Nucleus accumbens (tissue), 56 donors: ENCODE data around the gene WAC.

Experiments used
- DNase-seq, 56 donors: peaks; one replicate each; lab custom pipeline; 2025; lab: John Stamatoyannopoulos, UW

The WAC gene

DNA sequence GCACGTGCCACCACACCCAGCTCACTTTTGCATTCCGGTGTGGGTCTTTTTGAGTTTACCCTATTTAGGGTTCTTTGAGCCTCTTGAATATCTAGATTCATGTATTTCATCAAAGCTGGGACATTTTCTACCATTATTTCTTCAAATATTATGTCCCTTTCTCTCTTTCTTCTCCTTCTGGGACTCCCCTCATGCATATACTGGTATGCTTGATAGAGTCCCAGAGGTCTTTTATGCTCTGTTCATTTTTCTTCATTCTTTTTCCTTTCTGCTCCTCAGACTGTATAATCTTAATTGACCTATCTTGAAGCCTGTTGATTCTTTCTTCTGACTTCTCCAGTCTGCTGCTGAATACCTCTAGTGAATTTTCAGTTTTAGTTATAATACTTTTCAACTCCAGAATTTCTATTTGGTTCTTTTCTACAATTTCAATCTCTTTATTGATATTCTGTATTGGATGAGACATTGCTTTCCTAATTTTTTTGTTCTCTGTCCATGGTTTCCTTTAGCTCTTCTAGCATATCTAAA is 9.1 kb upstream of the WAC start:
- DNase-seq = no peak

DNA sequence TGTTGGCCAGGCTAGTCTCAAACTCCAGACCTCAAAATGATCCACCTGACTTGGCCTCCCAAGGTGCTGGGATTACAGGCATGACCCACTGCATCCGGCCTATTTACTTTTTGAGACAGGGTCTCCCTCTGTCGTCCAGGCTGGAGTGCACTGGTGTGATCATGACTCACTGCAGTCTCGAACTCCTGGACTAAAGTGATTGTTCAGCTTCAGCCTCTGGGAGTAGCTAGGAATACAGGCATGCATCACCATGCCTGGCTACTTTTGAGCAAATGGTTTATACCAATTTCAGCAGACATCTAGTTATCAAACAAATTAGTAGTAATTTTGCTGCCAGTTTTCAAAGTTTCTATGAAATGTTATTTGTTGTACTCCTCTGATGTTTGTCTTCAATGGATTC is 2.2 kb upstream of the WAC start:
- DNase-seq = no peak

DNA sequence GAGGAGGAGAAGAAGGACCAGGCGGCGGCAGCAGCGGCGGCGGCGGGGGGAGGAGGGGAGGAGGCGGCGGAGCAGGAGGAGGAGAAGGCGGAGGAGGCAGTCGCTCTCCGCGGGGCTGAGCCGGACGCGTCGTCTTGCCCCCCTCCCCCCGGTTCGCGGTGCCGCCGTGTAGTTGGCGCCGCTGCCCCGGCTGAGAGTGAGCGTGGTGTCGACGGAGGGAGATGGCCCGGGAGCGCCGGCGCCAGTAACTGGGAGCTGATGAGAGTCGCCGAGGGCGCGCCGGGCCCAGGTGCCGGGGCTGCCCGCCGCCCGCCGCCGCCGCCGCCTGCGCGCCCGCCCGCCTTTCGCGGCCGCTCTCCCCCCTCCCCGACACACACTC is 257 bp downstream of the WAC start:
- DNase-seq = no peak

DNA sequence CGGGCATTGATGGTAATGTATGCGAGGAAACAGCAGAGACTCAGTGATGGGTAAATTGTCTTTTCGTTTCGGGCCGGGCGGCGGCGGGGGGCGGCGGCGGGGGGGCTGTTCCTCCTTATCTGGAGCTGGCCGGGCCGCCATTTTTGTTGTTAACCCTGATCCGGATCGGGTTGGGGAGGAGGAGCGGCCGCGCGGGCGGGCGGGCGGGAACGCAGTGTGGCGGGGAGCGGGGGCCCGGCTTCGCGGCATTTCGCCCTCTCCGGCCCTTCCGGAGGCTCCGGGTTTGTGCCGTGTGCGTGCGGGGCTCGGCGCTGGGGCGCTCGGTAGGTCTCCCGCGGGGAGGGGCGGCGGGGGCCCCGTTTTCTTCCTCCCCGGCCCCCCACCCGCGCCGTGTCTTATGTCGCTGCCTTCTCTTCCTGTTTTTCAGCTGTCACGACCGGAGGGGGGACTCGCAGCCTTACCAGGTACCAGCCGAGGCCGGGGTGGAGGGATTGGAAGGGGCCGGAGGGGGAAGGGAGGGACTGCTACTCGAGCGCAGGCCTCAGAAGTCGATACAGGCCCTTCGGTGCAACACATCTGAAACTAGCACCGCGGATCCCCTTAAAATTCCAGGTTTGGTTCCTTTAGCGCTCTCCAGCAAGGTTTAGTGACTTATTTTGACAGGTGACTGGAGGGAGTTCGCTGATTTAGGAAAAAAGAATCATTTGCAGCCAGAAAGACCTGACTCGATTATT is 820 bp downstream of the WAC start:
- DNase-seq = peak in 53 of 56 donors; percentile 4 to 82 (median 55)

DNA sequence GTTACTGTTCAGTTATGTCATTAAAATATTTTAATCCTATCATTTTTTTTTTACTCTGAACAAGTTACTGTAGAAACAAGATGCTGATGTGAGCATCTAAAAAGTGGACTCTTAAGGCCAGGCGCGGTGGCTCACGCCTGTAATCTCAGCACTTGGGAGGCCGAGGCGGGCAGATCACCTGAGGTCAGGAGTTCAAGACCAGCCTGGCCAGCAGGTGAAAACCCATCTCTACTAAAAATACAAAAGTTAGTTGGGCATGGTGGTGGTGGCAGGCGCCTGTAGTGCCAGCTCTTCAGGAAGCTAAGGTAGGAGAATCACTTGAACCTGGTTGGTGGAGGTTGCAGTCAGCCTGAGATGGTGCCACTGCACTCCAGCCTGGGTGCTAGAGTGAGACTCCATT is 2.9 kb downstream of the WAC start:
- no peak for DNase-seq

DNA sequence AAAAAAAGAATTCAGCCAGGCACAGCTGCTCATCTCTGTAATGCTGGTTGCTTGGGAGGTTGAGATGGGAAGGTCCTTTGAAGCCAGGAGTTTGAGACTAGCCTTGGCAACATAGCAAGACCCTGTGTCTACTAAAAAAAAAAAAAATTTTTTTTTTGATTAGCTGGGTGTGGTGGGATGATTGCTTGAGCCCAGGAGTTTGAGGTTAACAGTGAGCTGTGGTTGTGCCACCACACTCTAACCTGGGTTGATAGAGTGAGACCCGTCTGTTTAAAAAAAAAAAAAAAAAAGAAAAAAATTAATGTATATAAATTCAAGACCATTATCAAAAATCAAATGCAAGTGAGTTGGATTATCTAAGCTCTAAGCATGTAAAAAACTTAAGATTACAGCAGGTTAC is 5.7 kb downstream of the WAC start:
- no peak for DNase-seq

DNA sequence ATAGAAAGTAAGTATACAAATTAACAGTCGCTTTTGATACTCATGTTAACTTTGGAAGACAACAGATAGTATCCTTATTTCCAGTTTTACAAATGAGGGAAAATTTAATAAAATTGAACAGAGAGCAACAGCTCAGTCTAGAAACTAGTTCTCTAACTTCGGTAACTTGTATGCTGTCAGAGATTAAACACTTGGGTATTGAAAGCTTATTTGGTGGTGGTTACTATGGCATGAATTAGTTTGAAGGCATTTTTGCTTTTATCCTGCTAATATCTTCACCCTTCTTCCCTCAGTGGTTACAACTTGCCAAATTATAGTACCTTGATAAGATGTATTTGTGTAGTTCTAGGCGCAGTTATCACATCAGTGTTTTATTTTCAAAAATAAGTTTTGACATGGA is 7.2 kb downstream of the WAC start:
- no peak for DNase-seq

DNA sequence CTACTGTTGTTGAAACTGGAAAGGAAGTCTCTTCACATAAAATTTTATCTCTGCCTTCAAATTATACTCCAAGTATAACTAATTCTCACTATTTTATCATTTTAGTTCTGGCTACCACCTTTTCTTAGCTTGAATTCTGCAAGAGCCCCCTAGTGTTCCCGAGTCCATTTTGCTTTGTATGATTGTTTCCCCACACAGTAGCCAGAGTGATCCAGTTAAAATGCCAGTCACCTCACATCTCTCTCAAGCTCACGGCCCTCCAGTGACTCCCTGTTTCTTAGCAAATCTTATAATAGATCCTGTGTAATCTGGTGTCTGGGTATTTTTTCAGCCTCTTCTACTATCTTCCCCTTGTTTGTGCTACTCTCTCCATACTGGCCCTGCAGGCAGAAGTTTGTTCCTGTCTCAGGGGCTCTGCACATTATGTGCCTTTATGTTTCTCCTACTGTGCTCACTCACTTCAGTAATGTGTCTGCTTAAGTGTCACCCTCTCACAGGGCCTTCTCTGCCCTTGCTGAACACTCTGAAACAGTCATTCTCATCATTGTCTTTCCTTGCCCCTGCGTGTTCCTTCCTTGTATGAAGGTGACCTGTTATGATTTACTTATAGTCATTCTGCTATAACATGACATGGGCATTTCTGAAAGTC is 8.9 kb downstream of the WAC start:
- DNase-seq = no peak

DNA sequence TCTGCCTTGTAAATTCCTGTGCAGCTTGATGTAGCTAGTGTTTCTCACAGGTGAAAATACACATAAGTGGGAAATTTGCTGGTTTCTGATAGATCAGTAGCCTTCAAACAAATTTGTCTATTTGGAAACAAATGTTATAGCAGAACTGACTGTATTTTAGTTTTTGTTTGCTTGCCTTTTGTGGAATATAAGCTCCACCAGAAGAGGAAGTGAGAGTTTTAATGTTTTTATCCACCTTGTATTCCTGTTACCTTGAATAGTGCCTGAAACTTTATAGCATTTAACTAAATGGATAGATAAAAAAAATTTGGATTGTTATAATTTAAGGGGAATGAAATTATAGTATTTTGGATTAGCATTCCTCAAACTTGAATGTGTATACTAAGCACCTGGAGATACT is 9.8 kb downstream of the WAC start:
- no peak for DNase-seq

DNA sequence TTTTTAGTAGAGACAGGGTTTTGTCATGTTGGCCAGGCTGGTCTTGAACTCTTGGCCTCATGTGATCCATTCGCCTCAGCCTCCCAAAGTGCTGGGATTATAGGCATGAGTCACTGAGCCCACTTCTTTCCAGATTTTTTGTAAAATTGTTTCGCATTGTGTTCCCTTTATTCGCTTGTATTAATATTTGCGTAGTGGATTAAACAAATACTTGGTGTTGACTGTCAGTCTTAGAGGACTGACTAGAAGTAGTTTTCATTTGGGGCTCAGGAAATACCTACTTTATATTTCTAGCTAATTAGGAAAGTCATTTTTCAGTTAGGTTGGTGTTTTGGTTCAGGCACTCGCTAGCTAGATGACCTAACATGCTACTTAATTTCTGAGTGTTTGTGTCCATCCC is 11.1 kb downstream of the WAC start:
- no peak for DNase-seq

DNA sequence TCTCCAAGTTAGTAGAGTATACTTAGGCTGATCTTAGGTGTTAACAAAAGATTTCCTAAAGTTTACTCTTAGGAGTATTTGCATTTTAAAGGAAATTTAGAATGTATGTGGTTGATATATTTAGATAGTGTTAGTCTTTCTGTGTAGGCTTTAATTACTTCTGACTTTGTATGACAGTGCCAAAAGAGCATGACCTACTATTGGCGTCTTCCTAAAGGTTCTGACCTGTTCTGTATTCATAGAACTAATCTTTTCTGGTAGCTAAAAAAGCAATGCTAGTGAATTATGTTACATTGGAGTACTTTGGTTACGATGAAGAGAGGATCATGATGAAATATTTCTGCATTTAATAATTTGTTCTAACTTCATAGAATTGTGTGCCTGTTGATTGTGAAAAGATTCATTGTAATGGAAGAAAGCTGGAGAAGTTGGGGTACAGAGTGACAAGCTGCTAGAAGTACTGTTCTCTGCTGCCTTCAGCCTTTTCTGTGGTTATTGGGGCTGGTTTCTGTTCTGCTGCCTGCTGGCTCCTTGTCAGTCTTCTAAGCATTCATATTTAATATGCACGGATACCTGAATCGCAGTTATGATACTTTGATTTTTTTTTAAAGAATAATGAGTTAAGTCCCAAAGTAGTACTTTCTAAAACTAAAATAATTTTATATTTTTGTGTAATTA is 13.2 kb downstream of the WAC start:
- DNase-seq = no peak

DNA sequence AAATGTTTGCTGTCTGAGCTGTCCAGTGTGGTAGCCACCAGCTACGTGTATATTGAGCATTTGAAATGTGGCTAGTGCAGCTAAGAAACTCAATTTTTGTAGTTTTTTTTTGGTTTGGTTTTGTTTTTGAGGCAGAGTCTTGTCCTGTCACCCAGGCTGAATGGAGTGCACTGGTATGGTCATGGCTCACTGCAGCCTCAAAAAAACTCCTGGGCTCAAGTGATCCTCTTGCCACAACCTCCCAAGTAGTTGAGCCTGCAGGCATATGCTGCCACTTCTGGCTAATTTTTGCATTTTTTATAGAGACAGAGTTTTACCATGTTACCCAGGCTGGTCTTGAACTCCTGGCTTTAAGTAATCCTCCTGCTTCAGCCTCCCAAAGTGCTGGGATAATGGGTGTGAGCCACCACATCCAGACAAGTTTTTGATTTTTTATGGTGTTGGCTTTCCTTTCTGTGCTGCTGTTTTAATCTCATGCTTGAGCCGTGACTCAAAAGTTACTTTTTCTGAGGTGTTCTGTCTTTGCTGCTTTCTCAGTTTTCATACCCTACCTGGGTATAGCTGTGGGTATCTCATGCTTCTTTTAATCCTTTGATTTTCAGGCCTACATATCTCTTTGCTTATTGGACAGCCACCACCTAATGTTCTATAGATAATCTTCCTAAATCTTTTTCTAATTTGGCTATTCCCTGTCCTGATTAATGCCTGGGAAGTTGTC is 16.0 kb downstream of the WAC start:
- no peak for DNase-seq

DNA sequence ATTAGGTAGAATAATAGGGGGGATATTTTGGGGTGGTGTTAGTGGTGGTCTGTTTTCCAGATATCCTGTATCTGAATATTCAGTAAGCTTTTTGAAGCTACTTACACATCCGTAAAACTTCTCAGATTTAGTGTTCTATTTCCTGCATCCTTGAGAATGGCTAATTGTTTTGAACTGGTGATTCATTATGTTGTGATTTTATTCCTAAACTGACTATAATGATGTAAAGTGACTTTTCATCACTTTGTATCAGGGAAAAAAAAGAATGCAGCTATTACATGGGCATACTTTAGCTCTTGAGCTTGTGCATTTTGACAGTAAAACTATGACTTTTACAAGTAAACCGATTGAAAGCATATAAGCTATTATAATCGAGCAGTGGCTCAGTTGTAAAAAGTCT is 18.2 kb downstream of the WAC start:
- no peak for DNase-seq

DNA sequence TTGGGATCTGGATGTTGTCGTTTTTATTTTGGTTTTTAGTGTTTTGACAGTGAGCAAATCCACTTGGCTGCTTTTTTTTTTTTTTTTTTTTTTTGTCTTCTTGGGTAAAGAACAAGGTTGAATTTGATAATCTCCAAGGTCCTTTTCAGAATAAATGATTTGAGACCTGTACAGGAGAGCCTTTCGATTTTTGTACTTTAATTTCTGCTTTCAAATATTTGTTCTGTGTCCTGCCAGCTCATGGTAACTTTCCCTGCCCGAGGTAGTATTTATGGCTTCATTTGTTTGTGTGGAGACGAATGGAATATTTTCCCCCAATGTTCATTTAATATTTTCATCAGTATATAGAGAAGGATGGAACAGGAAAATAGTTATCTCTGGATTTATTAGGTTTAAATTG is 19.9 kb downstream of the WAC start:
- no peak for DNase-seq

DNA sequence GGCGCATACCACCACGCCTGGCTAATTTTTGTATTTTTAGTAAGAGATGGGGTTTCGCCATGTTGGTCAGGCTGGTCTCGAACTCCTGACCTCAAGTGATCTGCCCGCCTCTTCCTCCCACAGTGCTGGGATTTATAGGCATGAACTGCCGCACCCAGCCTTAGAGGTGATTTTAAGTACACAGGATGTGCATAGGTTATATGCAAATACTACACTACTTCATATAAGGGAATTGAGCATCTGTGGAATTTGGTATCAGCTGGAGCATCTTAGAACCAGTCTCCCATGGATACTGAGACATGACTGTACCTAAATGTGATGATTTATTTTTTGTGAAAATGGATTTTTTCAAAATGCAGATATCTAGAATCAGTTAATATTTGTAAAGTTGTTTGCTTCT is 21.1 kb downstream of the WAC start:
- no peak for DNase-seq

DNA sequence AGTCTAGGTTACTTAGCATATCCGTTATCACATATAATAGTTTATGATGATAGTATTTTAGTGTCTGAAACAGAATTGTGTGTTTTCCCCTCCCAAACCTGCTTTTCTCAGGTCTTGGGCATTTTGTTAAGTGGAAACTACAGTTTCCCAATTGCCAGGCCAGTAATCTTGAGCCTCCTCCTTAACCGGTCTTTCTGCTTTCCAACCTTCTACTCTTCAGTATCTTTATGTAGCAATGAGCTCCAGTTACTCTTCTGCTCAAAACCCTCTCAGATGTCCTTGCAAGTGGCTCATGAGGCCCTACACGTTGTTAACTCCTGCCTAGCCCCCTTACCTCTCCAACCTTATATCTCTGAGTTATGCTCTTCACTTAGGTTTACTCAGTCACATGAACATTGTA is 22.0 kb downstream of the WAC start:
- no peak for DNase-seq

DNA sequence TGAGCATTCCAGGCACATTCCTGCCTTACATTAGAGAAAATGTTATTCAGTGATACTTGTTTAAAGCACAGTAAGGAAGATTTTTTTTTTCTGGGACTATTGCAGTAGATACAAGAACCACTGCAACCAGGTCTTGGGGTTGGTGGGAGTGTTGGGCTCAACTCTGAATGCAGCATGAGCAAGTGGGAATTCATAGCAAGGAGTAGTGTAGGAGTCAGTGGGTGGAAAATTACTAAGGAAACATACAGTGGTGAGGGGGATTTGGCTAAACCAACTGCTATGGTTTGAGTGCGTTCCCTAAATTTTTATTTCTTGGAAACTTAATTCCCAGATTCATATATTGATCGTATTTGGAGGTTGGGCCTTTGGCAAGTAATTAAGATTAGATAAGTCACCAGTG is 22.4 kb downstream of the WAC start:
- no peak for DNase-seq

DNA sequence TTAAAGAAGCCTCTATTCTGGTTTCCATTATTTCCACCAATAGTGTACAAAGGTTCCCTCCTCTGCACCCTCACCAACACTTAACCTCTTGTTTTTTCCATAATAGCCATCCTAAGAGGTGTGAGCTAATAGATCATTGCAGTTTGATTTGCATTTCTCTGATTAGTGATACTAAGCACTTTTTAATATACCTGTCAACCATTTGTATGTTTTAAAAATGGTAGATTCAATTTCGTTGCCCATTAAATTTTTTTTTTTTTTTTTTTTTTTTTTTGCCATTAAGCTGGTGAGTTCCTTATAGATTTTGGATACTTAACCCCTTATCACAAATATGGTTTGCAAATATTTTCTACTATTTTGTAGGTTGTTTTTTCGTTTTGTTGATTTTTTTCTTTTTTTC is 23.2 kb downstream of the WAC start:
- DNase-seq = no peak

DNA sequence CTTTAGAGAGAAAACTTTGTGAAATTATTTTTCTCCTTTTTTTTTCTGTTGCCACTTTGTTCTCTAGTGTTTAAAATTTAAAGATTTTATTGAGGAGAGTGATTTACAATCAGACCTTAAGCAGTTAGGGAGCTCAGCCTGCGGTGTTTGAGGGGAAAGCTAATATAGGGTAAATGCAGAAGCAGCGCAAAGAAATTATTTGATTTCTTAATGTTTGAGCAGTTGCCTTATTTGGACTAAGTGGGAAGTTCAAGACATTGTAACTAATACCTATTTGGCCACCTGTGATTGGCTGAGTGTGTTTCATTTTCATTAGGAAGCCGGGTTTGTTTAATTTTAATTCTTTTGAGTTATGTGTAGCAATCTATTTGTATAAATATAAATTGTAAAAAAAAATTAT is 25.3 kb downstream of the WAC start:
- no peak for DNase-seq

DNA sequence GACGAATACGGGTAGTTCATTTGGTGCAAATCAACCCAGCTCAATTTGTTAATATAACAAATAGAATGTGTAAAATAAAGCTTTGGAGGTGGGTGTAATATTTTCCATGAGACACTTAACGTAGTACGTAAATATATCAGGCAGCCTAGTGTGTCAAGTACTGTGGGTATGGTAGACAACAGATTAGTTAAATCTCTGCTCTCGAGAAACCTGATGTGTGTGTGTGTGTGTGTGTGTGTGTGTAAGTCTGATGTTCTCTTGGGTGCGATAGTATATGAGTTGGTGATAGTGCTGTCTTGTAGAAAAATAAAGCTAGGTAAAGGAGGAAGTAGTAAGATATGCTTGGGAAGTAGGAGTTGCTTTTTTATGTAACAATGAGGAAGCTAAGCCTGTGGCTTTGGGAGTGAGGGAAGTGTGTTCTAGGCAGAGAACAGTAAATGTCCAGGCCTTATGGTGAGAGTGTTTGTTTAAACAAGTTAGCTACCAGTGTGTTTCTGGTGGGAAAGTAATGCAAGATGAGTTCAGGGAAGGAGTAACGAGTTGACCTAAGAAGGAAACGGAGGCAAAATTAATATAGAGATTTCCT is 26.1 kb downstream of the WAC start:
- no peak for DNase-seq

DNA sequence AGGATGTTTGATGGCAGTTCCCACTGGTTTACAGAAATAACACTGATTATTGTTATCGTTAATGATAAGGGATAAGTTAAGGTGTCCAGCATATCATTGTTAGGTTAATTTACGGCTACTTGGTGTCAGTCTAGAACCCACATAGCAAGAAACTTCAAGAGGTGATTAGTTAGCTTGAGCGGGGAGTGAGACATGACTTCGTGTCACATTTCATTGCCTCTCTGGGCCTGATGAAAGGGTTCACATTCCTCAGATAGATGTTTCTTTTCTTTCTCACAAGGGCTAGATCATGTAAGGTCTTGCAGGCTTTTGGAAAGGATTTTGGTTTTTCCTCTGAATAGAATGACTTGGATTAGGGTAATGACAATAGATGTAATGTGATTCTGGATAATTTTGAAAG is 26.7 kb downstream of the WAC start:
- no peak for DNase-seq
